Pulmonary artery endothelial cell (primary cell): ENCODE results near the gene LILRB4. TPM values are rescaled to one million over a fixed set of nuclear protein-coding genes. Genes with fewer than 3 reads are reported as not detected.
"Not testable (repeated sequence)": the region's sequence is repeated elsewhere in the genome, so short reads cannot be mapped to it uniquely, and the experiment has no call there.

Experiments used
- DNase-seq: peaks from one replicate; pipeline ENCODE4 v3.0.0-alpha.2; 2011; ENCODE audit warnings: low read depth, low spot score
- total RNA-seq: library from RNA; depleted of rRNA; stranded (reverse); fragments of >200 nt; gene quantifications from 2 replicates; pipeline ENCODE4 v1.2.3, GENCODE V29; 2014

The LILRB4 gene
- total RNA-seq, 1 donor from 2014 or later: not detected

DNA sequence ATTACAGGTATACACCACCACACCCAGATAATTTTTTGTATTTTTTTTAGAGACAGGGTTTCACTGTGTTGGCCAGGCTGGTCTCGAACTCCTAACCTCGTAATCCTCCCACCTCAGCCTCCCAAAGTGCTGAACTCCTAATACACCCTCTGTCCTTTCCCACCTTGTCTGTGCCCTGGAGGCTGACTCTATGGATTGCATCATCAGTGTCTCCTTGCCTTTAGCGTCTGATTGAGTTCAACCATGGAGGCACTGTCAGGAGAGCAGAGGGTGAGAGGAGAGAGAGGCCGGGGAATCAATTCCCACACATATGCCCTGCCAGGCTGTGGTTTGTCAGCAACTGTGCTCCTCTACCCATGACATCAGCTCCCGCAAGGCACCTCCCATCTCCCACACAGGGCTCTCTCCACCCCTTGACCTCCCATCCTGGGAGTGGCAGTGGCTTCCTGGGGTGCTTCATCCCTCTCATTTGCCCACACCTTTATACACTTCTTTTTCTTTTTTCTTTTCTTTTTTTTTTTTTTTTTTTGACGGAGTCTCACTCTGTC lies 12.6 kb upstream of the LILRB4 start:
- no peak for DNase-seq

DNA sequence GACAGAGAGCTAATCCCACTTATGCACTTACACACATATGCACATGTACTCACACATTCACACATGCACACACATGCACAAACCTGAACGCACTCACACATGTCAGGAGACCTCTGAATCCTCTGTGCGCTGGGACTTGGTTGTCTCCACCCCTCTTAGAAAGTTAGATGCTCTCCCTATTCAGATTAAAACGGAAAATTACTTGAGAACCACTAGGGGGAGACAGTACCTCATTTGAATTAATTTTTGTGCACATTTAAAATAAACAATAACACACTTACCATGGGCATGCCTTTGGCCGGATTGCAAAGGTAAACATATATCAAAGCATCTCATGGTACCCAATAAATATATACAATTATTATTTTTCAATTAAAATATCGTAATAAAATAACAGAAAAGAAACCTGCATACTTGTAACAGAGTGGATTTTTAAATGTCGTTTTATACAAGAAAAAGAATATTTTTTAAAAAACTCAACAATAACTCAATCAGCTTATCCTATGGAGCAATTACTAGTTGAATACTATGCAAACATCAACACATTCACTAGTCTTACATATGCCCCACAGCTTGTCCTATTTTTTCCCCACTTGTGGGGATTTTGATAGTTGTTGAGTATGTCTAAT lies 9.5 kb upstream of the LILRB4 start:
- DNase-seq: no peak

DNA sequence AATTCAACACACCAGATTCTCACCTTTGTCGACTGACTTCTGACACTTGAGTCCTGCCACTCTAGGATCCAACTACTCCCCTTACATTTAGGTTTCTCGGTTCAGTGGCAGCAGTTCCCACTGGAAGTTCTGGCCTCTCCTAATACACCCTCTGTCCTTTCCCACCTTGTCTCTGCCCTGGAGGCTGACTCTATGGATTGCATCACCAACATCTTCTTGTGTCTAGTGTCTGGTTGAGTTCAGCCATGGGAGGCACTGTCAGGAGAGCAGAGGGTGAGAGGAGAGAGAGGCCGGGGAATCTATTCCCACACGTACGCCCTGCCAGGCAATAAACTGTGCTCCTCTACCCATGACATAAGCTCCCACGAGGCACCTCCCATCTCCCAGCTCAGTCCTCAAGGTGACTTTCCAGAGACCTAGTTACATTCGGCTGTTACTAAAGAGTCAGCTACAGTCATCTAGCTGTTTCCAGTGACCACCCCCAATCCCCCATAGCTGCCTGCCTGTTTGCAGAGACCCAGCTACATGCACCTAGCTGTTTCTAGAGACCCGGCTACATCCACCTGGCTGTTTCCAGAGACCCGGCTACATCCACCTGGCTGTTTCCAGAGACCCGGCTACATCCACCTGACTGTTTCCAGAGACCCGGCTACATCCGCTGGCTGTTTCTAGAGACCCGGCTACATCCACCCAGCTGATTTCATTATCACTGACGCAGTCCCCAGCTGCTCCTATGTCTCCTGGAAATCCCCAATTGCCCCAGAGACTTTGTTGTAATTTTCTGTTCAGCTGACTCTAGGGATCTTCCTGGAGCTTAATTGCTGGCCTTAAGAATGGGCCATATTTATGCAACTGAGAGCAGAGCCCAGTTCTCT lies 8.1 kb upstream of the LILRB4 start:
- DNase-seq: no peak

DNA sequence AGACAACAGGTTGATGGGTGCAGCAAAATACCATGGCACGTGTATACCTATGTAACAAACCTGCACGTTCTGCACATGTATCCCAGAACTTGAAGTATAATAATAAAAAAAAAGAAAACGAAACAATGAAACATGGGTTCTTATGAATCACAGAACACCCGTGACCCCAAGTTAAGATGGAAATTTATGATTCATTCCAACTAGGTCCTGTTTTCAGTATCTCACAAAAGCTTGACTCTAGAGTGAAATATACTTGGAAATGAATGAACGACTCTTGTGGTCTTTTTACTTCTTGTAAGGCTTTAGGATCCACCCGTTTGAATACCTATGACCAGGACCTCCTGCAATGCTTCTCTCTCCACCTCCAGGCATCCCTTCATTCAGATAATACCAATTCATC lies 3.5 kb upstream of the LILRB4 start:
- no peak for DNase-seq

DNA sequence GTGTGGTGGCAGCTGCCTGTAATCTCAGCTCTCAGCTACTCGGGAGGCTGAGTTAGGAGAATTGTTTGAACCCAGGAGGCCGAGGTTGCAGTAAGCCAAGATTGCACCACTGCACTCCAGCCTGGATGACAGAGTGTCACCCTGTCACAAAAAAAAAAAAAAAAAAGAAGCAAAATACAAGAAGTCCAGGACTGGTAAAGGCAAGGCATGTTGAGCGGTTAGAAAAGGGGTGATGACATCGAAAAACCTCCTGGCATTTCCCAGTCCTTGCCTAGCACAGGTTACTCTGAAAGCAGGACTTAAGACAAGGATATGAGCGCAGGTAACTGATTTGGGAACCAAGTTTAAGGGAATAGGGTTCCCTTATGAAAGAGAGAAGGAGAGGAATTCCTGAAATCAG lies 2.5 kb upstream of the LILRB4 start:
- no peak for DNase-seq

DNA sequence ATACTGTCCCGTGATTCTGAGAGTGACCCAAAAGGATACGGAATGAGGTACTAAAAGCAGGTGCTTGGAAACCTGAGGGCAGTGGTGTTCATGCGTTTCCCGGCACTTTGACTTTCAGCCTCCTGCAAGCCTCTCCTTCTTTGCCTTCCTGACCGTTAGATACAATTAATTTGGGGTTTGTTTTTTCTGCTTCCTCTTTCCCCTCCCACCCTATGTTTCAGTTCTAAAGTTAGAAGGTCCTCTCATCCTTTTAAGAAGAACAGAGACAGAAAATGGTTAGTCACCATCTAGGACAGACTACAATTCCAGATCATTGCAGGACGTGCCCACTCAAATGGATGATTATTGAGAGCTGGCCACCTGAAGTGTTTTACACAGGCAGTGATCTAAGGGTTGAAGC lies 1.8 kb upstream of the LILRB4 start:
- no peak for DNase-seq

DNA sequence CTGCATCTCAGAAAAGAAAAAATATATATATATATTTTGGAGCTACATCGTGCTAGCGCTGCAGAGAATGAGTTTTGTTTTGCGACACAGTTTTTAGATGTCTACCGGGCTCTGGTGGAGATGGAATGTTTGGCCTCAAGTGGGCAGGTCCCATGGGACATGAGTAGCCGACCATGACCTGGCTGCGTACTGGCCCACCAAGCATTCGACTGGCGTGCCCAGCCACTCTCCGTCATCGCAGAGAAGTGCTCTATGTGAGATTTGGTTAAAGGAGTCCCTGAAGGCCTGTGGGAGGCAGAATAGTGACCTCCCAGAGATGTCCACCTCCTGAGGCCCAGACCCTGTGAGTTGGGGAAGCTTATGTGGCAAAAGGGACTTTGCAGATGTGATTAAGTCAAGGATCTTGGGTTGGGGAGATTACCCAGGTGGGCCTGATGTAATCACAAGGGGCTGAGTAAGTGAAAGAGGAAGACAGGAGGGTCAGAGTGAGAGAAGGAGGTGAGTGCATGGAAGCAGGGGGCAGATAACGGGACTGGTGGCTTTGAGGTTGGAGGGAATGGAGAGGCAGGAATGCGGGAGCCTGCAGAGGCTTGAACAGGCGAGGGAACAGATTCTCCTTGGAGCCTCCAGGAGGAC lies 821 bp upstream of the LILRB4 start:
- DNase-seq: no peak

DNA sequence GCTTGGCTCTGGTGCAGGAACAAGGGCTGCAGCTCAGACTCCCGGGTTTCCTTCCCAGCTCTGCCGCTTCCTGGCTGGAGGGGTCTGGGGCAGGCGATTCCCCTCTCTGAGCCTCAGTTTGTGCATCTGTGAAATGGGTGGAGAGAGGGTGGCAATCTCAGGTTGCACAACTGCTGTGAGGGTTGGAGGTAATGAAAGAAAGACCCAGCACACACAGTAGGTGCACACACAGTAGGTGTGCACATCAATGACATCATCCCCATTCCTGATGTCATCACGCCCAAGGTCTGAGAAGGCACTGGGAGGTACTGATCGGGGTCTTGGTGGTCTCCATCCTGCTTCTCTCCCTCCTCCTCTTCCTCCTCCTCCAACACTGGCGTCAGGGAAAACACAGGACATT lies 2.7 kb downstream of the LILRB4 start:
- DNase-seq: no peak

DNA sequence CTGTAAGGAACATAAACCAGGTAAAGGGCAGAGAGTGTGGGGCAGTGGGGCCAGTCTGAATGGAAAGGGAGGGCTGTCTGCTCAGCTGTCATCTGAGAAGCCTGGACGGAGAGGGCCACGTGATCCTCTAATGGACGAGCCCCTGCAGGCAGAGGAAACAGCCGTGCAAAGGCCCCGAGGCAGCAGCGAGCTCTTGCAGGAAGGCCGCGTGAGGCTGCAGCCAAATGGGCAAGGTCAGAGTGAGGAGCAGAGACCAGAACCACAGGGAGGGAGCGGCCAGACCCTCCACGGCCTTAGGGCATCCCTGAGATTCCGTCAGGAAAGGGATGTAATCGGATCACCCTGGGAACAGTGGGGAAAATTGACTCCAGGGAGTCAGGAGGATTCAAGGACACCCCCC lies 4.4 kb downstream of the LILRB4 start:
- no peak for DNase-seq

DNA sequence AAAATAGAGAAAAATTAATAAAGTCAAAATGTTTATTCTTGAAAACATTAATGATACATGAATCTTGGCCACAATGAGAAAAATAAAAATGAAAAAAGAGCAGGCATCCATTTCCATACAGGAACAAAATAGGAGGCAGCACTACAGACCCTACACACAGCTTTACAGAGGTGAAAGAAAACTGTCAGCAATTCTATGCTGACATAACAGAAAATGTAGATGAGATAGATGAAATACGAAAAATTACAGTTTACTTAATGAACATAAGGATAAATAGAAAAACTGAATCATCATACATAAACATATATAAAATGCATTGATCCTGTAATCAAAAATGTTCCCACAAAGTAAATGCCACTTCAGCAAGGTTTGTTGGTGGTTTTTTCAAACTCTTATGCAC lies 5.6 kb downstream of the LILRB4 start:
- no peak for DNase-seq

DNA sequence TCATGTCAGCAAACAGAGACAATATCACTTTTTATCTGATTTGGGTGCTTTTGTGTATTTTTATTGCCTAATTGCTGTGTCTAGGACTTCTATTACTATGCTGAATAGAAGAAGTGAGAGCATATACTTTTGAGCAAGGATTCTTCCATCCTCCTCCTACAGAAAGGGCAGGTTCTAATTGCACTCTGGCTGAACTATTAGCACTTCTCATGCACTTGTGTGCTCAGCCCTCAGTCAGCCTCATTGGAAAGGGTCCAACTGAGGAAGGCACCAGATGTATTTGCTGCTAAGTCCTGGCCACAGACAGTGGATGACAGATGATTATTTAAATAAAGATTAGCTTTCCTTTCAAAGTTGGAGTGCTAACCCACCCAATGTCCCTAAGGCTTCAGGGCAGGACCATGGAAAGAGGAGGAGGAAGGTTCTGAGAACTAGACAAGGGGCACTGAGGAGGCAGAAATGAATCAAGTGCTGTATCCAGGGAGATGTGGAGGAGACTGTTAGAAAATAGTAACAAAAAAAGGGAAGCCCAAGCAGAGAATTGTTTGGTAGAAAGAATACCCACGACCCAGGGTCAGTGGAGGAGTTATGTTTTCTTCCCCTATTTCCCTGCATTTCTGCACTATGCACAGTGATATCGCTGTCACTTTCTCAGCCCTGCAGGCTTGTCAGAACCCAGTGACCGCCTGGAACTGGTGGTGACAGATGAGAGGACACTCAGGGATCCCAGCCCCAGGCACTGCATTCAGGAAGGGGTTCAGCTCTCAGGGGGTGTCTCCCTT lies 8.0 kb downstream of the LILRB4 start:
- DNase-seq: no peak

DNA sequence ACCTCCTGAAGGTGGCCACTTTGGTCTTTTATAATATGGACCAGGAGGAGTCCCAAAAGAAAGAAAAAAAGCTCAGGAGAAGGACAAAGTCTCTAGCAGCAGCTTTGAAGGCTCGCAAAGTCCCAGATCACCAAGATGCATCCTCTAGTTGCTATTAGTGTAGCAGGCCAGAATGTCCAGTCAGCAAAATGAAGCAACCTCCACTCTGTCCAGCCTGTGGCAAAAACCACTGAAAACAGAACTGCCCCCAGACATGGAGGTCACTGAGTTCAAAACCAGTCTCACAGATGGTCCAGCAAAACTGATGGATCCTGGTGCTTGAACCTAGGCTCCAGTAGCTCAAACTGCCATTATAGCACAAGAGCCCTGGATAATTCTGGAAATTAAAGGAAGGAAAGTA lies 10.4 kb downstream of the LILRB4 start:
- DNase-seq: no peak

DNA sequence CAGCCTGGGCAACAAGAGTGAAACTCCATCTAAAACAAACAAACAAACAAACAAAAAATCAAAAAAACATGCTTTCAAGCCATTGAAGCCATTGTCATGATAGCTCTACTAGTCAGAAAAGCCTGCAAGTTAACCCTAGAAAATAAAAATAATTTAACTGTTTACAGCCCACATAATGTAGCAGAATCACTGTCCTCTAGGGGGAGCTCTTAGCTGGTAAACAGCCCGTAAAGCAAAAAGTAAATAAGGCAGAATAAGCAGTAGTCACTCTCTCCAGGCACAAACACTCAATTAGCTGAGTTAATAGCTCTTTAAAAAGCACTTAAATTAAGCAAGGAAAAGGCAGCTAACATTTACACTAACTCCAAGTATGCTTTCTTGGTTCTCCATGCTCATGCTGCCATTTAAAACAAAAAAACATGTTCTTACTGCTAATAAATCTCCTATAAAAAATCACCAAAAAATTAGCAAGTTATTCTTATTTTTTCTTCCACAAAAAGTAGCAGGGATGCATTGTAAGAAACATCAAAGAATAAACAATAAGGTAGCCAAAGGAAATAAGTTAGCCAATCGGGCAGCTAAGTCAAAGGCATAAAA lies 11.3 kb downstream of the LILRB4 start:
- DNase-seq: no peak

DNA sequence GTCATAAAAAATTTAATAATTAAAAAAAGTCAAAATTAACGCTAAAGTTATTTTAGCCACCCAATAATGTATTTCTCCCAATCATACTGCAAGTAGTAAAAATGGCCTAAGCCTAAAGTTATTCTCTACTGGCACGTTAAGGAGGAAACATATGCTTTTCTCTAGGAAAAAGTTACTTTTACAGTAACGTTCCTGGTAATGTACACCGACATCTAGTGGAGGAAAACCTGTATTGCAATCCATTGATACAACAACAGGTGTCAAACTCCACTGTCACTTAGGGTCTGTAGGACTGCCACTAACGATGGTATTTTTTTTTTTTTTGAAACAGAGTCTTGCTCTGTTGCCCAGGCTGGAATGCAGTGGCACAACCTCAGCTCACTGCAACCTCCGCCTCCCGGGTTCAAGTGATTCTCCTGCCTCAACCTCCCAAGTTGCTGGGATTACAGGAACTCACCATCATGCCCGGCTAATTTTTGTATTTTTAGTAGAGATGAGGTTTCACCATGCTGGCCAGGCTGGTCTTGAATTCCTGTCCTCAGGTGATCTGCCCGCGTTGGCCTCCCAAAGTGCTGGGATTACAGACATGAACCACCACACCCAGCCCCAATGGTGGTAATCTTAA lies 13.5 kb downstream of the LILRB4 start:
- not testable (repeated sequence) for DNase-seq

DNA sequence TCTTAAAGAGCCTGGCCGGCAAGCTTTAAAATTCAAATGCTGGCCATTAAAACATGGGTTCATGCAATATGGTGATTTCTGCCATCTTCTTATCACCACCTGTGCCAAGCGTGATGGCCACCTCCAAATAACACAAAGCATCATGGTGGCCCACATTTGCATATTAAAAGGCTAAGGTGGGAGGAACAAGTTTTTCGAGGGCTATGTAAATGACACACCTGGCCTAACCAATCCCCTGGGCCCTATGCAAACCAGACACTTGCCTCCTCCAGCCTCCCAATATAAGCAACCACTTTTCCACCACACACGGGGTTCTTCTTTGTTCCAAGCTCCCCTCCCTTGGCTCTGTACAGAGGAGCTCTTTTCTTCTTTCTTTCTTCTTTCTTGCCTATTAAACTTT lies 14.4 kb downstream of the LILRB4 start:
- no peak for DNase-seq

DNA sequence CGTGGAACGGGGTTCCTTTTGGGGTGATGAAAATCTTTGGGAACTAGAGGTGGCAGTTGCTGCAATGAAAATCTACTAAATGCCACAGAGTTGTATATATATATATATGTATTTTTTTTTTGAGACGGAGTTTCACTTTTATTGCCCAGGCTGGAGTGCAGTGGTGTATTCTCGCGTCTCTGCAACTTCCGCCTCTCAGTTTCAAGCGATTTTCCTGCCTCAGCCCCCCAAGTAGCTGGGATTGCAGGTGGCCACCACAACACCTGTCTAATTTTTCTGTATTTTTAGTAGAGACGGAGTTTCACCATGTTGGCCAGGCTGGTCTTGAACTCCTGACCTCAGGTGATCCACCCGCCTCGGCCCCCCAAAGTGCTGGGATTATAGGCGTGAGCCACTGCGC lies 18.8 kb downstream of the LILRB4 start:
- DNase-seq: not testable (repeated sequence)

DNA sequence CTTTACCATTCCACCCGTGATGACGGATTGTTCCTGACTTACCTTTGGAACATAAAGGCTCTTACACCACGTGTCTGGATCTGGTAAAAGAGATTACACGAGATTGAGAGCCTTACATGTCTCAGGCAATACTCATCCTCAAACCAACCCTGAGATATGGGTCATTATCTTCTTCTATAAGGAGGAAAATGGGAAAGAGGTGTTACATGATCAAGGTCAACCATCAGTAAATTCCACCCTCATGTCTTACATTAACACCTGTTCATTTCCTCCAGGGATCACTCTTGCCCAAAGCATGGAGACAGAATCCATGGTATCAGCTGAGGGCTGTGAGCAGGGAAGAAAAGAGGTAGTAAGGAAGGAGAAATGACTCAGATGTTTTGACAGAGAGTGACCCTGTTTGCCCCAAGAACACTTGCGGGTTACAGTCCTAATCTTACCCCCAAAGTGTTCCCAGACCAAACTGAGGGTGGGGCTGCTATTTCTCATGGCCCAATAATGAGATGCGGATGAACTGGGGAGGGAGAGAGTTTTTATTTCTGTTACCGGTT lies 19.6 kb downstream of the LILRB4 start:
- no peak for DNase-seq

DNA sequence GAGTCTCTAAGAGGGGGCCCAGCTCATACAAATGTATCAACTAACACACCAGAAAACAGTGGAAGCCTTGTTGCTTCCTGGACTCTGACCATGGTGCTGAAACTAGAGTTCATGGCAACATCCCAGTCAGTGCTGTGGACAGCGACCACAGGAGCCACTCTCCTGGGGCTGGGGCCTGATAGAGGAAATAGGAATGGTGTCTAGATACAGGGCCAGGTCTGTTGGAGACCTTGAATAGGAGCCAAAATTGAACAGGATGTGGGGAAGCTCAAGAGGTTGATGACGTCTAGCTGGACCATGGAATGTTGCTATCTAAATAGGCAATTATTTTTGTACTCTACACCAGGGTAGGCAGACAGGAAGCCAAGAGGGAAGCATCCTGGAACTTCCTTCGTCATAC lies 21.7 kb downstream of the LILRB4 start:
- DNase-seq: no peak

DNA sequence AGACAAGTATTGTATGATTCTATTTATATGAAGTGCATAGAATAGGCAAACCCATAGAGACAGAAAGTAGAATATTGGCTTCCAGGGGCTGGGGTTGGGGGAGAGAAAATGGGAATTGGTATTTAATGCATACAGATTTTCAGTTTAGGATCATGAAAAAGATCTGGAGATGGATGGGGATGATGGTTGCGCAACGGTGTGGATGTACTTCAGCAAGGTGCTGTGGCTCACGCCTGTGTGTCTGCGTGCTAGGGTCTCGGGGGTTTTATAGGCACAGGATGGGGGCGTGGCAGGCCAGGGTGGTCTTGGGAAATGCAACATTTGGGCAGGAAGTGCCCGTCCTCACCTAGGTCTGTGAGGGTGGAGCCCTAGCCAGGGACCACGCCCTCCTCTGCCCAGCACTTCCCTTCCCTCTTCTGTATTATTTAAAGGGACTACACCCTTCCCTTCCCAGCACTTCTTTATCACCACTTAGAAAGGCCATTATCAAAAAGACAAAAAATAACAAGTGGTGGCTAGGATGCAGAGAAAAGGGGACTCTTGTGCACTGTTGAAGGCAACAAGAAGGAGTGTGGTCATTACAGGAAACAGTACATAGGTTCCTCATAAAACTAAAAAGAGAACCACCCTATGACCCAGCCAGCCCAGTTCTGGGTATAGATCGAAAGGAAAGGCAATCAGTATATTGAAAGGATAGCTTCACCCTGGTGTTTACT lies 29.0 kb downstream of the LILRB4 start:
- DNase-seq: no peak

DNA sequence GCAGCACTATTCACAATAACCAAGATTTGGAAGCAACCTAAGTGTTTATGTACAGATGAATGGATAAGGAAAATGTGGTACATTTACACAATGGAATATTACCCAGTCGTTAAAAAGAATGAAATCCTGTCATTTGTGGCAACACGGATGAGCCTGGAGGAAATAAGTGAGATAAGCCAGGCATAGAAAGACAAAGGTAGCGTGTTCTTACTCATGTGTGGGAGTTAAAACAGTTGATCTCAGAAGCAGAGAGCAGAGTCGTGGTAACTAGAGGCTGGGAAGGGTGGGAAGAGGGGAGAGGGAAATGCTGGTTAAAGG lies 29.5 kb downstream of the LILRB4 start:
- DNase-seq: no peak
